ENCODE measurements around the gene INPP5B.
"Not testable (repeated sequence)": the region's sequence is repeated elsewhere in the genome, so short reads cannot be mapped to it uniquely, and the experiment has no call there.

Gene INPP5B

DNA sequence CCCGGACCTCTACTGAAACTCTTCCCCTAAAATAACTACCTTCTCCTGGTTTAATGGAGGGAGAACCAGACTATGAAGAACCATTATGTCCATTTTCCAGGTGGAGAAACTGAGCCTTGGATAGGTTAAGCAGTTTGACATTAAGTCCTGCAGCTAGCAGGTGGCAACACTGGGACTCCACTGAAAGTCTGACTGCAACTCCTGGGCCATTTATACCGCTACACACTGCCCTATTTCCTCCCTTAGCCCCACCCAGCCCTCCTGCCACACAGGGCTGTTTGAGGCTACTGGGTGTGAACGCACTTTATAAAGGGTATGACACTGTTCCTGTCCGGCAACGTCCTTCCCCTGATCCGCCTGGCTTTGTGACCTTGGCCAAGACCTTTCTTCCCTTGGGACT lies 511 bp upstream of the INPP5B start:
- DNase-seq: no peak

DNA sequence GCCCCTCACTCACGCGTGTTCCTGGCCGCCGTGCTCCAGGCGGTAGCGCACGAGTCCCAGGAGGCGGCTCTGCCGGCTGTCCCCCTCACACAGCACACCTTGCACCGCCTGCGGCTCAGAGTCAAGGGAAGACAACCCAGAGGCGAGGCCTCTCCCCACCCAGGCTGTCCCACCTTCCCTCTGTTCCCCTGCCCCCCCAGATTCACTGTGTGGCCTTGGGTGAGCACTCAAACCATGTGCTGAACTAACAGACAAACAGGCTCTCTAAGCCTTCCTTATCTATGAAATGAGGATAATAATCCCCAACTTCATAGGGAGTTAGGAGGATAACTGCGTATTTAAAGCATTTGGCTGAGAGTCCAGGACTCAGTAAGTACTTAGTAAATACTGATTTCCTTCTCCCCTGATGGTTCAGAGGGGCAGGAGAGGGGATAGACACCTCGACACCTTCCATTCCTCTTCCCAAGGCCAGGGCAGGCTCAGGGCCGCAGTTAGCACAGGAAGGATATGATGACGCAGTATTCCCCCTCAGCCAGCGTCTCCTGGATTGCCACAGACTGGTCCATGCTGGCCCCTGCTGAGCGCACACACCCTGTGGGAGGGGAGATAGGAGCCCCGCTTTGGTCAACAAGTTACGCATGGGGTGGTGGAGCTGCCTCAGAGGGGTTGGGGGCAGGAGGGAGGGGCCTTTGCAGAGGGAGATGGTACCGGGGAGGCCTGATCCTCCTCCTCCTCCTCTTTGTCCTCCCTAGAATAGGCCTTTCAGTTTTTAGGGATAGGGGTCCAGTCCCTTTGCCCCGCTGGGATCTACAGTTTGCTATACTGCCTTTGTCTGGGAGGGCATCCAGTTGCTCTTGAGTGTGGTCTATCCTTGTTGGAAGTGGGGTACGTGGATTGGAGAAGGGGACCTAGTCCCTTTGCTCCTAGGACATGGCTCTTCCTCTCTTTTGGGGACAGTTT lies 830 bp downstream of the INPP5B start:
- peak; percentile 49 for DNase-seq

DNA sequence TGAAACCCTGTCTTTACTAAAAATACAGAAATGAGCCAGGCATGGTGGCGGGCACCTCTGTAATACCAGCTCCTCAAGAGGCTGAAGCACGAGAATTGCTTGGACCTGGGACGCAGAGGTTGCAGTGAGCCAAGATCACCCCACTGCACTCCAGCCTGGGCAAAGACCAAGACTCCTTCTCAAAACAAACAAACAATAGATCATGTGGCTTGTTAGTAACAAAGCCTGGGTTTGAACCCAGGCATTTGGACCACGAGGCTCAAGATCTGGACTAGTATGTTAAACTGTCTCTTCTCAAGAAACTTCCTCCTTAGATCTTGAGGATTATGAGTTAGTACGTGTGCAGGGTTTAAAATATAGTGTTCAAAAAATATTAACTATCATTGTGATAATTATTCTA lies 1.6 kb downstream of the INPP5B start:
- DNase-seq: no peak

DNA sequence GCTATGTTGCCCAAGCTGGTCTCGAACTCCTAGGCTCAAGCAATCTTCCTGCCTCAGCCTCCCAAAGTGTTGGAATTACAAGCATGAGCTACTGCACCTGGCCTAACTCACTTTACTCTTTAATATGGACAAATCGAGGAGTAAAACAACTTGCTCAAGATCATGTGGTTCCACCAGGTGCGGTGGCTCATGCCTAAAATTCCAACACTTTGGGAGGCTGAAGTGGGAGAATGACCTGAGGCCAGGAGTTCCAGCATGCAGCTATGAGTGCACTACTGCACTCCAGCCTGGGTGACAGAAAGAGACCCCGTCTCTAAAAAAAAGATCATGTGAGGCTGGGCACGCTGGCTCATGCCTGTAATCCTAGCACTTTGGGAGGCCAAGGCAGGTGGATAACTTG lies 2.0 kb downstream of the INPP5B start:
- no peak for DNase-seq

DNA sequence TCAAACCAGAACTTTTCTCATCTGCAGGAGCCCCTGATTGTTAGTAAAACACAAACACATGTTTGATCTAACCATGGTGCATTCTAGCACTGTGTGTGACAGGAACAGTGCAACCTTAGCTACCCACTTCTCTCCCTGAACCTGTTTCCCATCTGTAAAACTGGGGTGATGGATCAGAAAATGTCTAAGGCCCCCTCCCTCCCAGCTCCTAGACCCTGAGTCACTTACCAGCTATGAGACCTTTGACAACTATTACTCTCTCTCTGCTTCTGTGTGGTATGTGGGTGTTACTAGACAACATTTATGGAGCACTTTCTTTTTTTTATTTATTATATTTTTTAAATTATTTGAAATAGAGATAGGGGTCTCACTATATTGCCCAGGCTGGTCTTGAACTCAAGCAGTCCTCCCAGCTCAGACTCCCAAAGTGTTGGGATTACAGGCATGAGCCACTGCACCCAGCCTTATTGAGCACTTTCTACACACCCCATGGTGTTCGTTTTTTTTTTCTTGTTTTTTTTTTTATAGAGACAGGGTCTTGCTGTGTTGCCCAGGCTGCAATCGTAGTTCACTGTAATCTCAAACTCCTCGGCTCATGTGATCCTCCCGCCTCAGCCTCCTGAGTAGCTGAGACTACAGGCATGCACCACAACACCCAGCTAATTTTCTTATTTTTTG lies 2.6 kb downstream of the INPP5B start:
- no peak for DNase-seq

DNA sequence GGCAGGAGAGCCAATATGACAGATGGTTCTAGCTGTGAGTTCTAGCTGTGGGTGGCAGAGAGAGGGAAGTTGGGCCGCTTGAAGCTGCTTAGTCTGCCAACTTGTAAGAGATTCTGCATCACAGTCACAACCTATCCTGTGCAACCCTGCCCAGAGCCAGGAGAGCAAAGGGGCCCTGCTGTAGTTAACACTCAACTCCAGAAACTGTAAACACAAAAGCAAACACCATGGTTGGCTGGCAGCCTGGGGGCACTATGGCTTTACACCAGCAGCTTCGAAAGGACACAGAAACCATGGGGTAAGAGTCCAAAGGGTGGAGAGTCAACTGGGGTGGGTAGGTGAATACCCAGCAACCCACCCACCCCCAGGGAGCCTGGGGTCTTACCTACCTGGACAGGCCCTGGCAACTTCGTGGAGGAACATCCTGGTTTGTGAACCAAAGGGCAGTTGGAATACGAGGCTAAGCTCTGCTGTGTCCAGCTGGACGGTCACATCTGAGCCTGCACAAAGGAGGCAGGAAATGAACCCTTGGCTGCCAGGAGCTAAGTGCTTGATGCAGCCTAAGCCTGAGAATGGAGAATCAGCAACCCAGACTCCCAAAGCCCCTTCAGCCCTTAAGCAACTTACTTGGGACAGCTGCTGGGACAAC lies 6.4 kb downstream of the INPP5B start:
- no peak for DNase-seq

DNA sequence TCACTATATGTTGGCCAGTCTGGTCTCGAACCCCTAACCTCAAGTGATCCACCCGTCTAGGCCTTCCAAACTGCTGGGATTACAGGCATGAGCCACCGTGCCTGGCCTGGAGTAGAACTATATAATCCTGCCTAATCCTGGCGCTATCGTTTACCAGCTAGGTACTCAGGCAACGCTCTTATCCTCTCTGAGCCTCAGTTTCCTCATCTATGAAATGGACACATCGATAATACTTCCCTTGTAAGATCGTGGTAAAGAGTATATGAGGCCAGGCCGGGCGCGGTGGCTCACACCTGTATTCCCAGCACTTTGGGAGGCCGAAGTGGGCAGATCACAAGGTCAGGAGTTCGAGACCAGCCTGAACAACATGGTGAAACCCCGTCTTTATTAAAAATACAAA lies 10.1 kb downstream of the INPP5B start:
- DNase-seq: not testable (repeated sequence)

DNA sequence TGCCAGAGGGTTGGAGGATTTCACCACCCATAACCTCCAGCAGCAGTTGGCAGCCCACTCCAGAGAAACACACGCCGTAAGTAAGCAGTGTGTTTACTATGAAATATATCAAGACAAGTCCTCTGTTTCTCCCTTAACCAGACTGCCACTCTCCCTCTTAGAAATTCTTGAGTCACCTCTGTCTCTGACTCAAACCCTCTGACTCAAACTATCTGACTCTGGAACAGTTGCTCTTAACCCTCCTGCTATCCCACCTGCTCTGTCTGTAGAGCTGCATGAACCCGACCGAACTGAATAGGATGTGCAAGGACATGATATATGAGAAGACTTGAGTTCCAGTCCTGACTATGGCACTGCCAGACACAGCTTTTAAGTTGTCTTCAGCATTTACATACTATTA lies 14.1 kb downstream of the INPP5B start:
- DNase-seq: no peak

DNA sequence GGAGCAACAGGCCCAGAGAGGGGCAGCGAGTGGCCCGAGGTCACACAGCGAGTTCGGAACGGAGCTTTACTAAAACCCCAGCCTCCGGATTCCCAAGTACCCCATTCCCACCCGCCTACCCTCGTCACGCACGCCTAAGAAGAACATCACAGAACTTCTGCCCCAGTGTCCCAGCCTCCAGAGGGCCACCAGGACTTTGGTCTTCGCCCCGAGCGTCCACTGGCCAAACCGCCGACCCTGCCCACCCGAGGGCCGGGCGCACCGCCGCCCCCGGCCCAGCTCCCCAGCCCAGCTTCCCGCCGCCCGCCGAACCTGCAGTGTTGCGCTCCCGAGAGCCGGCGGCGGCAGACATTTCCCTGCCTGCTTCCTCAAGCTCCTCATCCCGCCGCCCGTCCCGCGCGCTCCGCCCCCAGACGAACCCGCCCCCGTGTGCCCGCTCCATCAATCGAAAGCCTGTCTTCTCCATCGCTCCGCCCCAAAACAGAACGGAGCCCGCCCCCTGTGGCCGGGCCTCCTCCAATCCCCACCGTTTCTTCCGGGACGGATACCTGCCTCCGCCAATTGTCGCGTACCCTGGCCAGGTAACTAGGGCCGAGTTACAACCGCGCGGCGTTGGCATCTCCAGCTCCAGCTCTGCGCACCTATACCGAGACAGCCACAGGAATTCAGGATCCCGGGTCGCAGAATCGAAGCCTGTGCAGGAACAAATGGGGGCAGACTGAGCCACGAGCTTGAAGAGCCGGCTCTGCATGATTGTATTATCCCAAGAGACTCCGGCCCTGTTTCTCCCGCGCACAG lies 15.3 kb downstream of the INPP5B start:
- DNase-seq: peak; percentile 96

DNA sequence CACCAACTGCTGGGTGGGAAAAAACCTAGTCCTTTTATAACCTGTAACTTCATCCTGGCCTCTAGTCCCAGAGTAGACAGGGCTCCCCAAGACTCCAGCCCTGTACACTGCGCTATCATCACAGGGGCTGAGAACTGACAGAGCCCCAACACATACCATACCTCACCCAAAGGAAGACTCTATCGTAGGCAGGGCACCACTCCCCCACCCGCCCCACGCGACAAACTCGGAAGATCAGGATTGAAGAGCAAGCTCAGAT lies 15.8 kb downstream of the INPP5B start:
- DNase-seq: no peak

DNA sequence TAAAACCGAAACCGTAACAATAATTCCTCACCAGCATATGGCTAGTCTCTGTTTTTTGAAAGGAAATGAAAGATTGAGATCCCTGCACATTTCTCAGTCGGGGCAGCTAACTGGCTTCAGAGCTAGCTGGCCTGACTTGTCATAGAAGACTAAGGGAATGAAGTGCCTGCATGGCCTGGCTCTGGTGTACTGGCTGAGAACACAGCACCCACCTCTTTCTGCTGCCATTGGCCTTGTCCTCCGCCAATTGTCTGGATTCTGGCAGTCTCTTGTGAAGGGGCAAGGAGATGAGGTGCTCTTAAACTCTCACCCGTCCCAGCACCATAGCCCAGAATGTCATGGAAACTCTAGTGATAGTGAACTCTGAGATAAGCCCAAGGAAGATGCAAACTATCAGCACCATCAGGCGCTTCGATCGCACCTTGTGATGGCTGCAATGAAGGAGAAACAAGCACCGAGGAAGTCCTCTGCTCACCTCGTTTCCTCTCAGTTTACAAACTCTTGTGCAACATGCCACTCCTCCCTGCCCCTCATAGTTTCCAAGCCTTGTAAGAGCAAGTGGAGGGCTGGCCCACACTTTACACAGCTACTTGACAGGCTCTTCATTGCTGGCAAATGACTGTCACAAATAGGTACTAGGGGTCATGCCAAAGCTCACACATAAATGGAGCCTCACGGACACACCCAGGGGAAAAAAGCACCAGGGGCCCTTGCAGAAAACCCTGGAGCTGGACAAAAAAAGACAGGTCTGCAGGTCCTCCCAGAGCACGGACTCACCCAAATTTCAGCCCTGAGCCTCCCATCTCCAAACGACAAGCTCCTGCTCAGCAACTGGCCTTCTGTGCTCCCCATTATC lies 16.4 kb downstream of the INPP5B start:
- no peak for DNase-seq

DNA sequence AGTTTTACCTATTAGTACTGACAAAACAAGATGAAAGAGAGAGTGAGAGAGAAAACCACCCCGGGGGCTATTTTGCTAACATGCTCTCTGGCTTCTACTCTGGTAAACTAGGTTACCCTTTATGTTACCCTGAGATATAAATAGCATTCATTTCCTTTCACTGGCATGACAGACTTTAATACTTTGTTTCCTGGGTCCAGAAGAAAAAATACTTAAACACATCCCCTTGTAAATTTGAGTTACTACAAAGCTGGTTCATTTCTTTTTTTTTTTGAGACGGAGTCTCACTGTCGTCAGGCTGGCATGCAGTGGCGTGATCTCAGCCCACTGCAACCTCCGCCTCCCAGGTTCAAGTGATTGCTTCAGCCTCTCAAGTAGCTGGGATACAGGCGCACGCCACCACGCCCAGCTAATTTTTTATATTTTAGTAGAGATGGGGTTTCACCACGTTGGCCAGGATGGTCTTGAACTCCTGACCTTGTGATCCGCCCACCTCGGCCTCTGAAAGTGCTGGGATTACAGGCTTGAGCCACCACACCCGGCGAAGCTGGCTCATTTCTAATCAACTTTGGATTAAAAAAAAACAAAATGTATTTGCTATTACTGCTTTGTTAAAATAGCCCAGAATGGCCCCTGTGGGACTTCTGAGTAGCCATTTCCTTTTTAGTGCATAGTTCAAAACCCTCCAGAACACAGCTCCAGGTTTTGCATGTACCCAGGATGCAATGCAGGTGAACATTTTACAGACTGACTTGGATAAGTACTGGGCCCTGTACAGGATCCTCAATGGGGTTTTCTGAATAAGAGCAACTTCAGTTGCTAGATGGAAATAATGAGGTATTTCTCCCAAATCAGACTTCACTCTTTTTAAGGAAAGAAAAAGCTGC lies 20.6 kb downstream of the INPP5B start:
- DNase-seq: no peak

DNA sequence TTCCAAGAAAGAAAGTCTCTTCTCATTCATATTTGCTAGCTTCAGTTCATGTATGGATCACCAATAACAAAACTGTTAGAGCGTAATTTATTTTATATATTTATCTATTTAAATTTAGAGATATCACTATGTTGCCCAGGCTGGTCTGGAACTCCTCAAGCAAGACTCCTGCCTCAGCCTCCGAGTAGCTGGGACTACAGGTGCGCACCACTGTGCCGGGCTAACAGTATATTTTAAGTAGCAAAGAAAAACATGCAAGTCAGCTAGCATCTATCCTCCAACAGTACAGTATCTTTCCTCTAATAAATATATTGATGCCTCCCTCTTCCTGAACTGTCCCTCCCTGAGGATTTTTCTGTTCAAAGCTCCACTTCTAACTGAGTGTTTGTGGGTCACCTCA lies 21.5 kb downstream of the INPP5B start:
- DNase-seq: no peak

DNA sequence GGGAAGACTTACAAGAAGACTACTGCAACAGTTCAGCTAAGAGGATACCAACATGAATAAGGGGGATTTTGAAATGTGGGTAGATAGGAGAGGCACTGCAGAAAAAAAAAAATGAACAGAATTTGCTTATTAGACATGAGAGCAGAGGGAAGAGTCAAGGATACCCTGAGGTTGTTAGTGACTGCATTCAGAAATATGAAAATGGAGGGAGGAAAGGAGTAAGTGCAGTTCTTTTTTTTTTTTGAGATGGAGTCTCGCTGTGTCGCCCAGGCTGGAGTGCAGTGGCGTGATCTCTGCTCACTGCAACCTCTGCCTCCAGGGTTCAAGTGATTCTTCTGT lies 23.3 kb downstream of the INPP5B start:
- no peak for DNase-seq

DNA sequence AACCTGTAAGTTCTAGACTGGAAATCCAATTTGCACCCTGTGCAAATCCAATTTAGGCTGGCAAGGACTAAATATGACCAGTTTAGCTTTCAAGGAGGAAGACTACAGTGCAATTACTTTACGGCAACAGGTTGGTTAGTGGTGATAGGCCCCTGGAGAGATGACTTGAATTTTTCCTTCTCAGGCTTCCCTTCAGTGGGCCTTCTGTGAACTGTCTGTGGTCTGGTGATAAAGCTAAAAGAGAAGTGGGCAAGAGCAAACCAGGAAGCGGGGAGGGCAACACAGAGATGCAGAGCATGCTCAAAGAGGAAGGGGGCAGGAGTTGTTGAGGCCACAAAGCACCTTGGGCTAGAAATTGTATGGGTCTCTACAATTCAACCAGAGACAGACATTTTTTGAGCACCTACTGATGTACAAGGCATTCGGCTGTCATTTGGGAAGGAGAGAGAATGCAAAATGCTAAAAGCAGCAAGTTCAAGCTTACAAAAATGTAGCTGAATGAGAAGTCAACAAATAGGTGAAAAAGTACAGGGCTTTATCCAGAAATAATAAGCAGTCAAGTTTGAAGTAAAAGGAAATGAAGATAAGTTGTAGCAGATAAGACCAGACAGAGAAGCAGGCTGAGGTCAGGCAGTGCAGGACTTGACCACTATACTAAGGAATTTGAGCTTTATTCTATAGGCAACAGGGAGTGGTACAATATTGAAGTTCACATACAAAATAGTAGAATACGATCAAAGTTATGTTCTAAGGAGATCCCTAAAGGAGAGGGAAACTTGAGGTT lies 23.9 kb downstream of the INPP5B start:
- peak; percentile 68 for DNase-seq

DNA sequence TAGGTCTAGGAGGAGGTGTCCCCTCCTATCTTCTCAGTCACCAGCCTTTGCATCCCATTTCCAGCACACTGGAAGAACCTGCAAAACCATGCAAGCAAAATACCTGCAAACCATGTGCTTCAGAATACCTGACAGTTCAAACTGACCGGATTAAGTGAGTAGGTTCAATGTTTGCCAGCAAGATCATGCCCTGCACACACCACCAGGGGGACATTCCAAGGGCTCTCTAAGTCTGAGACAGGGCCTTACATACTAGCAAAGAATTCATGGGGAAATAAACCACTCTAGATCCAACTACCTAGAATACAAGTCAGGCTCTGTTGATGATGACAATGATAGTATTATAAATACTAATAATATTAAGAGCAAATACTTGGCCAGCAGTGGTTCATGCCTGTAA lies 27.6 kb downstream of the INPP5B start:
- DNase-seq: no peak

DNA sequence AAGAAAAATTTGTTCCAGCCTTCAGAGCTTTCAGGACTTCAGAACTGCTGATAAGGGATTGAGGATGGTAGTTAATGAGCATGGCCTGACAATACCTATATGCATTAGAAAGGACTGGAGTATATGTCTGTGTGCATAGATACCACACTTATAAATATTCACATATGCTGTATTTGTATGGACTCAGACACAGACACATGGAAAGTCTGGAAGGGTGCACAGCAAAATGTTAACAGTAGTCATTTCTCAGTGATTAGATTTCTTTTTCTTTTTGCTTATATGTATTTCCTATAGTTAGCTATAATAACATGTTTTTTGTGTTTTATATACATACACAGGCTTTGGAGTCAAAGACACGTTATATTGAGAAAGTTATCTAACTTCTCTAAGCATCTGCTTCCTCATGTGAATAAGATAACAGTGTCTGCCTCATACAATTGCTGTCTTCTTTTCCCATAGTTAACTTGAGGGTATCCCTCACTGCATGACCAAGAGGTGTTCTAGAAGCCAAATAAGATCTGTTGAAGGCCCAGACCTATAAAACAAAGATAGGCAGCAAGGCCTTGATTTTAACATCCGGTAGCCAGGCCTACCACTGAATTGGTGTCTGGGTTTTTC lies 31.3 kb downstream of the INPP5B start:
- no peak for DNase-seq

DNA sequence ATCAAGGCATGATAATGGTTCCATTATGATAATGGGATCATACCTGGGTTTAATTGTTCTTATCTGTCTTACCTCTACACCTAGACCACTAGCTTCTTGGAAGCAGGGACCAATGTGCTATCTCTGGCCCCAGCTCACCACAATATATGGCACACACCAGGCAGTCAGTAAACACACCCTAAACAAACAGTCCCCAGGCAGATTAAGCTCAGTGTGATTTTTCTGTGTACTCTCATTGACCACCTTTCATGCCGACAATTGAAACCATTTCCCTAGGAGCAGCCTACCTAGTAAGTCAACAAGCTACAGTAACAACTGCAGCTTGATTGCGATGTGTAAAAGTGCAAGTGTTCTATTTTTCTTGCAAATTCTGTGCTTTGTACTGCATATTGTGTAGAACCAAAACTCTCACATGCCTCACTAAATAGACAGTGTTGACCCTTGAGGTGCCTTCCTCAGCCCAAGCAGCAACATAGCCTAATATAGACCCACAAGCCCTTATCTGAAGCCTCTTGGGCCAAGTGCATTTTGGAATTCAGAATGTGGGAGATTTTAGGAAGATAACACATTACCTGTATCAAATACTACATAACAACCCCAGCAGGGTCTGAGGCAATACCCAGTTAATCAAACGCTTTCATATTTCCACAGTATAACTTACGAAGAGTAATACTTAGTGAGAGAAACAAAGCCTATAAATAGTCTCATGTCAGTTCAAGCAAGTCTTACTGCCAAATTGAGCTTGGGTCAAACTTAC lies 32.0 kb downstream of the INPP5B start:
- no peak for DNase-seq

DNA sequence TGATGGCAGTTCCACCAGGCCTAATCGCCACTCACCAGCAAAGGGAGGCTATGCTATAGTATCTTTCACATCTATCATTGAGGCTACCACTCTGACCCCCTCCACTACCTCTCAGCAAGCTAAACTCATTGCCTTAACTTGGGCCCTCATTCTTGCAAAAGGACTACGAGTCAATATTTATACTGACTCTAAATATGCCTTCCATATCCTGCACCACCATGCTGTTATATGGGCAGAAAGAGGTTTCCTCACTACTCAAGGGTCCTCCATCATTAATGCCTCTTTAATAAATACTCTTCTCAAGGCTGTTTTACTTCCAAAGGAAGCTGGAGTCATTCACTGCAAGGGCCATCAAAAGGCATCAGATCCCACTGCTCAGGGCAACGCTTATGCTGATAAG lies 35.4 kb downstream of the INPP5B start:
- not testable (repeated sequence) for DNase-seq

Measured in inflammatory macrophage treated with lipopolysaccharide for 4 hours (primary cell).